Measurements from ENCODE around the gene VCX.
"Not testable (repeated sequence)": the region's sequence is repeated elsewhere in the genome, so short reads cannot be mapped to it uniquely, and the experiment has no call there.

The VCX gene

DNA sequence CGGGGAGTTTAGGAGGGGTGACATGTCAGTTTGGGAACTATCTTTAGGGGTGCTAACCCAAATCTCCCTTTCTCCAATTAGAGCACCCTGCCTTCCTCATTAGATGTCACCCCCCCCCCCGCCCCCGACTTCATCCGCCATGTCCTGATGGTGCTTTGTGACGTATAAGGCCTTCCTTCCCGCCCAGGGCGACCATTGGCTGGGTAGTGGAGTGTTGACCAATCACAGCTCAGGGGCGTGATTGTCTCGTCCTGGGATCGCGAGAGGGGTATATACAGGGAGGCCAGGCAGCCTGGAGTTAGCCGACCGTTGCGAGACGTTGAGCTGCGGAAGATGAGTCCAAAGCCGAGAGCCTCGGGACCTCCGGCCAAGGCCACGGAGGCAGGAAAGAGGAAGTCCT is at the start of gene VCX:
Gene VCX (plus strand): TSS at position 301 of the 400 bp plus-strand sequence. CDS start 33 bp downstream, at position 334.
- H3K27me3 ChIP-seq (ENCODE audit: insufficient read depth, low read depth, severe bottlenecking), result peaks cover 18% of the 10 kb centered on the region
- H3K9me3 ChIP-seq (ENCODE audit: severe bottlenecking); H3K4me3 ChIP-seq (ENCODE audit: low read depth, low read length); H3K27ac ChIP-seq; DNase-seq; H3K36me3 ChIP-seq: not testable (repeated sequence)

GRCh38 chrX:7798327-7798726 is 44.6 kb upstream of the VCX start:
- no peak for DNase-seq
- Histone ChIP-seq H3K9me3 (ENCODE audit: severe bottlenecking) (no peaks in the 10 kb centered on the region), H3K27ac (no peak overlapping the region), H3K27me3 (ENCODE audit: insufficient read depth, low read depth, severe bottlenecking) (peaks cover 26% of the 10 kb centered on the region), H3K4me3 (ENCODE audit: low read depth, low read length) (no peak overlapping the region), H3K36me3 (no peaks in the 10 kb centered on the region)
- TF ChIP-seq, protein P1, sequence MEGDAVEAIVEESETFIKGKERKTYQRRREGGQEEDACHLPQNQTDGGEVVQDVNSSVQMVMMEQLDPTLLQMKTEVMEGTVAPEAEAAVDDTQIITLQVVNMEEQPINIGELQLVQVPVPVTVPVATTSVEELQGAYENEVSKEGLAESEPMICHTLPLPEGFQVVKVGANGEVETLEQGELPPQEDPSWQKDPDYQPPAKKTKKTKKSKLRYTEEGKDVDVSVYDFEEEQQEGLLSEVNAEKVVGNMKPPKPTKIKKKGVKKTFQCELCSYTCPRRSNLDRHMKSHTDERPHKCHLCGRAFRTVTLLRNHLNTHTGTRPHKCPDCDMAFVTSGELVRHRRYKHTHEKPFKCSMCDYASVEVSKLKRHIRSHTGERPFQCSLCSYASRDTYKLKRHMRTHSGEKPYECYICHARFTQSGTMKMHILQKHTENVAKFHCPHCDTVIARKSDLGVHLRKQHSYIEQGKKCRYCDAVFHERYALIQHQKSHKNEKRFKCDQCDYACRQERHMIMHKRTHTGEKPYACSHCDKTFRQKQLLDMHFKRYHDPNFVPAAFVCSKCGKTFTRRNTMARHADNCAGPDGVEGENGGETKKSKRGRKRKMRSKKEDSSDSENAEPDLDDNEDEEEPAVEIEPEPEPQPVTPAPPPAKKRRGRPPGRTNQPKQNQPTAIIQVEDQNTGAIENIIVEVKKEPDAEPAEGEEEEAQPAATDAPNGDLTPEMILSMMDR (IDR thresholded peaks at IDR 0.05; ENCODE audit: low read depth, low read length), result no peak

DNA sequence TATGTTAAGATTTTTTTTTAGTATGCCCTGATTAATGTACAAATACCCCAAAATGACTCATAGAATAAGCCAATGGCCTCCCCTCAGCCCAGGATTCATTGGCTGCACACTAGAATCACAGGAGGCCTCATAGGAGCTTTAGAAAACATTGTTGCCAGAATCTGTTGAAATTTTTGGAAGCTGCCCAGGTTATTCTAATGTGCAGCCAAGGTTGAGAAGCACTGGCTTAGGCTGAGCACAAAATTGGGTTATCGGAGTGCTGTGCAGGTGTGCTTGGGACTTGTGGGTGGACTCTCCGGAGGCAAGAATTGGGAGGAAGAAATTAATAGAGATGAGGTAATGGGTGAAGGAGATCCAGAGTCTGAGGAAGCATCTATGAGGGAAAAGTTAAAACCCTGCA is 41.3 kb upstream of the VCX start:
- Histone ChIP-seq H3K9me3 (ENCODE audit: severe bottlenecking) (no peaks in the 10 kb centered on the region), H3K27me3 (ENCODE audit: insufficient read depth, low read depth, severe bottlenecking) (peaks cover 35% of the 10 kb centered on the region), H3K27ac (no peak overlapping the region), H3K36me3 (no peaks in the 10 kb centered on the region), H3K4me3 (ENCODE audit: low read depth, low read length) (no peak overlapping the region)
- TF ChIP-seq, protein P1 (IDR thresholded peaks at IDR 0.05; ENCODE audit: low read depth, low read length), result no peak
- no peak for DNase-seq

GRCh38 chrX:7815166-7815805 is 27.7 kb upstream of the VCX start:
- TF ChIP-seq, protein P1 (IDR thresholded peaks at IDR 0.05; ENCODE audit: low read depth, low read length), result no peak
- Histone ChIP-seq H3K4me3 (ENCODE audit: low read depth, low read length) (no peak overlapping the region), H3K9me3 (ENCODE audit: severe bottlenecking) (no peaks in the 10 kb centered on the region), H3K27ac (no peak overlapping the region), H3K36me3 (no peaks in the 10 kb centered on the region), H3K27me3 (ENCODE audit: insufficient read depth, low read depth, severe bottlenecking) (peaks cover 29% of the 10 kb centered on the region)
- no peak for DNase-seq

GRCh38 chrX:7828594-7828993 is 14.4 kb upstream of the VCX start:
- H3K4me3 ChIP-seq (ENCODE audit: low read depth, low read length), result no peak overlapping the region
- peaks cover 27% of the 10 kb centered on the region for H3K27me3 ChIP-seq (ENCODE audit: insufficient read depth, low read depth, severe bottlenecking)
- TF ChIP-seq, protein P1 (IDR thresholded peaks at IDR 0.05; ENCODE audit: low read depth, low read length), result peak; percentile 55
- peak; percentile 13 for DNase-seq
- no peak overlapping the region for H3K27ac ChIP-seq
- no peaks in the 10 kb centered on the region for H3K36me3 ChIP-seq
- no peaks in the 10 kb centered on the region for H3K9me3 ChIP-seq (ENCODE audit: severe bottlenecking)

GRCh38 chrX:7841084-7841805 is 1.7 kb upstream of the VCX start:
- H3K4me3 ChIP-seq (ENCODE audit: low read depth, low read length), result no peak overlapping the region
- peaks cover 23% of the 10 kb centered on the region for H3K27me3 ChIP-seq (ENCODE audit: insufficient read depth, low read depth, severe bottlenecking)
- H3K27ac ChIP-seq, result no peak overlapping the region
- no peak for DNase-seq
- H3K9me3 ChIP-seq (ENCODE audit: severe bottlenecking), result no peaks in the 10 kb centered on the region
- no peaks in the 10 kb centered on the region for H3K36me3 ChIP-seq
- TF ChIP-seq, protein P1 (IDR thresholded peaks at IDR 0.05; ENCODE audit: low read depth, low read length), result no peak
